ENCODE data around the gene RNF220. TPM values are rescaled to one million over a fixed set of nuclear protein-coding genes. Genes with fewer than 3 reads are reported as not detected.

RNF220 gene
- total RNA-seq, 2 experiments from 2014 or later = 106 to 108 TPM

DNA sequence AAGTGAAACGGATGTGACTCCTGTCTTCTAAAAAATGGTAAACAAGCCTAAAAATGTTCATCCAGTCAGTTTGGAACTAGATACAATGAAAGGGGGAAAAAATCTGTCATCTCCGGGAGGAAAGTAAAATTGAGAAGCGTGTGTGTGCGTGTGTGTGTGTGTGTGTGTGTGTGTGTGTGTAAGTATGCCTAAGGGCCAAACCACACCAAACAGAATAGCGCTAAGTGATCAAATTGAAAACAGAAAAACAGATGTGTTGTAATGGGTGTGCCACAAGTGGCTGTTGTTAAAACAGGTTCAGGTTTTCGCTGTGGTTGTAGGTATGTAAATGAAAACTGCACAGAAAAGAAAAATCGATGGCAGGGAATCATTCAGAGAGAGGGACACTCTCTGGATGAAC is 106.7 kb downstream of the RNF220 start:
- POLR2A ChIA-PET = no interaction called here
- CTCF ChIA-PET = no interaction called here

DNA sequence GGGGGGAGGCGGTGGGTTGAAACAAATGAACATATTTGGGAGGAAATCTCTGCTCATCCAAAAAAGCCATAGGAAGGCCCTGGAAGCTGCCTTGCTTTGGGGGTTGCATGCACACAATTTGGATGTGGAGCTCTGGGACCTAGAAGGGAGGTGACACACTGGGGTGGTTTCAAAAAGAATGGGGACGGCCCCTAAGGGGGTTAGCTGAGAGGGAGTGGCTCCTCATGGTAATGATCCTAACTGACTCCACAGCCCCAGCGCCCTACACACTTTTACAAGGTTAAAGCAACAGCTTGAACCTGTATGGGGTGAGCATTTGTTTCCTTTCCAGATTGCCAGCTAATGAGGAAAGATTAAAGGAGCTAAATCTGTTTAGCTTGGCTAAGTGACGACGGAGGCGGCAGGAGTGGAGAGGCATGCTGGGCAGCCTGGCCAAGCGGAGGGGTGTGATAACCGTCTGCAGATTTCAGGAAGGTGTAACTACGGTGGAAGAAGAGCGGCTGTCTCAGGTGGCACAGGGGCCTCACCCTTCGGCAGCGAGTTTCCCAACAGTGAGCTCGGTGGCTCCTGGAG is 107.3 kb downstream of the RNF220 start:
- ChIA-PET POLR2A (no interaction called here), CTCF (no interaction called here)

DNA sequence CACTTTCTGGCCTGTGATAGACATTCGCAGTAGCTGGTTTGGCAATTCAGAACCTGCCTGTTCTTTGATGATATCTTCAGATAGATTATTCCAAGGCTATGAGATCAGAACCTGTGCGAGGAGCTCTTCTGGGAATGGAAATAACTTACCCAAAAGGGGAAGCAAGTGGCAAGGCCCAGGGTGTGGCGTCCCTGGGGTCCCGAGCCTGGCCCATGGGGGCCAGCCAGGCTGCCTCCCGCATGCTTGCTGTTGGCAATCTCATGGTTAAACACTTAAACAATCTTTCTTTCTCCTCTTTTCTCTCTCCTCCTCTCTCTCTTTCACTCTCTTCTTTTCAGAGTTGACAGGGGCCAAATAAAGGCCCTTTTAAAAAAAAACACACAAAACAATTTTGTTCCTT is 108.1 kb downstream of the RNF220 start:
- POLR2A ChIA-PET = no interaction called here
- CTCF ChIA-PET = no interaction called here

DNA sequence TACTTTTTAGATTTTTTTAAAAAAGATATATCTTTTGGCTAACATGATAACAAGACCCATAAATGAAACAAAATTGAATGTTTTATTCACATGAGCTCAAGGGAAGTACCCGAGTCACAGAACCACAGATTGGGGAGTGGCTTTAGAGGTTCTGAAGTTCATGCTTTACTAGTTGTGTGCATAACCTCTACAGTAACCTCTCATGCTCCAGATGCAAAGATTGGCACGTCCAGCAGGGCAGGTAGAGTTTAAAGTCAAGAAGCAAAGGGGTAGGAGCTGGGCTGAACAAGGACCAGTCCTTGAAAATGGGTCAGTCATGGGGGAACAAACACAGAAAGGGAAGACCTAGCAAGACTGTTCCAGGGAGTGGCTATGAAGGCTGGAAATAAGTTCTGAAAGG is 109.6 kb downstream of the RNF220 start:
- ChIA-PET POLR2A (no interaction called here), CTCF (interaction anchor here (1.1 kb wide), 1 partner anchor 137 kb away, joined by 3 read pairs; no protein-coding TSS in a partner anchor)

DNA sequence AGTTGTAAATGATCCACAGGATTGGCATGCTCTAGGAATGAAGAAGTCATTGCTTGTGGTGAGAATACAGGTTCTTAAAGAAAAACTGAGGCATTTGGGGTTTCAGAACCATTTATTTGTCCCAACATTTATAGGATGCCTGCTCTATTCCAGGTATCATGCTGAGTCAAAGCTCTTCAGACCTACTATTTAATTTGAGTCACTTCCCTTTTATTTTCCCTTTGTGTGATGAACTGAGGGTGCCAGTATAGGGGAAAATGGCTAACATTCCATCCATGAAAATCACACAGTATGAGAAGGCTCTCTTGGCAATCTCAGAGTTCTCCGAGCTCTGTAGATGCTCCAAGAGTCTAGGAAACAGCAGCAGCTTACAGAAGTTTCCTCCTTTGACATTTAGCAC is 110.4 kb downstream of the RNF220 start:
- ChIA-PET CTCF (interaction anchor here (1.1 kb wide), 1 partner anchor 137 kb away, joined by 3 read pairs; no protein-coding TSS in a partner anchor), POLR2A (no interaction called here)

DNA sequence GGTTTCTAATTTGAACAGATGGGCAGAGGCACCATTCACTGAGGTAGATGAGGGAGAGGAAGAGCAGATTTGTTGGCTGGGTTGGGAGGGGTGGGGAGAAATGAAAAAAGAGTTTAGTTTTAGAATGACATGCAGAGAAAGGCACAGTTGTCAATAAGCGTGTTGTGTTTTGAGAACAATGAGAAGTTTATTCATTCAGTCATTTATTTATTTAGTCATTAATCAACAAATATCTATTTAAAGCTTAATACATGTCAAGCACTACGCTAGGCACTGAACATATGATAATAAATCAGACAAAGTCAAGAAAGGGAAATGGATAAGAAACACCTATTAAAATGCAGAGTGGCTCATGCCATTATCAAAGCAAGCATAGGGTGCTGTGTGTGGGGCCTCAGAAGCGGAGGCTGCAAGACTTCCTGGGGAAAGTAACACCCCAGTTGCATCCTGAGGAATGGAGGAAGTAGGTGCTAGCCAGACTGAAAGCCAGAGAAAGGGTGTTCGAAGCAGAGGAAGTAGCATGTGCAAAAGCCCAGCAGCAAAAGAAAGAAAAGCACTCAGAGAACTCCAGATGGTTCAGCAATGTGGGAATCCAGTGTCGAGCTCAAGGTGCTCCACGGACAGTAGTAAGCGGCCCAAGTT is 114.1 kb downstream of the RNF220 start:
- ChIA-PET POLR2A (no interaction called here), CTCF (no interaction called here)

DNA sequence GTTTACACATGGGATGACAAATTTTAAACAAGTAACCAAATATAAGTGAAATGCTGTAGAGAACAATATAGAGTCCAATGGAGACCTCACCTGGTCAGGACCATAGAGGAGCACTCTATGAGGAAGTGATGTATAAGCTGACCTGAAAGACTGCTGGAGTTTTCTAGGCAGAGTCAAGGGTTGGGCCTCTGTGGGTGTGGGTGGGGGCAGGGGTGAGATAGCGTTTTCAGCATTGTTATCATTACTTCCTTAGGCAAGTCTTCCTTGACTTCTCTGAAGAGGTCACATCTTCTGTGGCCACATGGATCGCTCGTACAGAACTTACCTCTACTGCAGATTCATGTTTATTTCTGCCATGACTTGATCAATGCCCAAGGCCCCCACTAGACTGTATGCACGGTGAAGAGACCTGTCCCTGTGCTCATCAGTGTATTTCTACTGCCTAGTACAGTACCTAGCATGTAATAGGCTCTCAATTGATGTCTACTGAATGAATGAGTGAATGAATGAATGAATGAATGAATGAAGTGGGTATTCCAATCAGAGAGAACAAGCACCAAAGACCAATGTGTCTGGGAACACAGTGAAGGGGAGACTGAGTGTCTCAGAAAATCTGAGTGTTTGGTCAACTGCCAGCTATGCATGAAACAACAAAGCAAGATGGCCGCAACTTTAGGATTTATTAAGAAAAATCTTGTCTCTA is 116.5 kb downstream of the RNF220 start:
- ChIA-PET POLR2A (no interaction called here), CTCF (no interaction called here)

DNA sequence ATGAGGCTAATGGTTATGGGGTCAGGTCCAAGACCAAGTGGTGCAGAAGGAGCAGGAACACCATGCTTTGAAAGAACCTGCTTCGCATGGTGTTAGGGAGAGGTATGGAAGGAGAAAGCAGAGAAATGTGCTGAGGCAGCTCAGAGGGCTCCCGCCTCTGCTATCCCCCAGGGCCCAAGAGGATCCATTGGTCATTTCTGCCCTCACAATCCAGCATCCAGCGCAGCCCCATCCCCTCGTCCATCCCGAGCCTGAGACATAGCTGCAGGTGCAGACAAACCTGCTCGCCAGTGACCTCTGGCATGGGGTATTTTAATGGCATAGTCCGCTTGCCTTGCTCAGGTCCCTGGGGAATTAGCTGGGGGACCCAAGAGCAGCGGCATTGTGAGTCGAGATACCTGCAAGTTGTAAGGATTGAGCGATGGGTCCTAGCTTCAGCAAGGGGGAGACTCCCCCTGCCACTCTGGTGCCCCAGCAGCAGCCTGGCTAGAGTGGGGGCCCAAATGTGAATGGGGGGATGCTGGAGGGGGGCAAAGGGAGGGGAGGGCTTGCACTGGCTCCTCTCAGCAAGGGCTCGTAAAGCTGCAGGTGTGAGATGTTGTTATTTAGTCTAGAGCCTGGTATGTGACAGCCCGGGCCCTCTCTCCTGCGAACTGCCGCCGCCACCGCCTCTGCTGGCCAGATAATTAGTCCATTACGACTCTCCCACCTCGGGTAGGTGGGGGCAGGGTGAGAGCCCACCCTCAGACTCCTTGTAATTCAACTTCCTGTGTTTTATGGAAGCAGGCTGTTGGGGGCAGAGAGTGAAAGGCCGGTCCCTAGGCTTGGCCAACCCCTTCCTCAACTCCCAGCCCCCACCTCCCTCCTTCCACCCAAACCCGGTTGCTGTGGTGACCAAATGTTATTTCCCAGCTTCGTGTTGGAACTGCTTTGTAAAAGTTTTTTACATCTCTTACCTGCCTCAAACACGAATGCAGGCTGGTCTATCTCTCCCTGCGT is 118.8 kb downstream of the RNF220 start:
- POLR2A ChIA-PET = no interaction called here
- CTCF ChIA-PET = interaction anchor here (1.6 kb wide), 1 partner anchor 8 kb away, joined by 5 read pairs; no protein-coding TSS in a partner anchor

DNA sequence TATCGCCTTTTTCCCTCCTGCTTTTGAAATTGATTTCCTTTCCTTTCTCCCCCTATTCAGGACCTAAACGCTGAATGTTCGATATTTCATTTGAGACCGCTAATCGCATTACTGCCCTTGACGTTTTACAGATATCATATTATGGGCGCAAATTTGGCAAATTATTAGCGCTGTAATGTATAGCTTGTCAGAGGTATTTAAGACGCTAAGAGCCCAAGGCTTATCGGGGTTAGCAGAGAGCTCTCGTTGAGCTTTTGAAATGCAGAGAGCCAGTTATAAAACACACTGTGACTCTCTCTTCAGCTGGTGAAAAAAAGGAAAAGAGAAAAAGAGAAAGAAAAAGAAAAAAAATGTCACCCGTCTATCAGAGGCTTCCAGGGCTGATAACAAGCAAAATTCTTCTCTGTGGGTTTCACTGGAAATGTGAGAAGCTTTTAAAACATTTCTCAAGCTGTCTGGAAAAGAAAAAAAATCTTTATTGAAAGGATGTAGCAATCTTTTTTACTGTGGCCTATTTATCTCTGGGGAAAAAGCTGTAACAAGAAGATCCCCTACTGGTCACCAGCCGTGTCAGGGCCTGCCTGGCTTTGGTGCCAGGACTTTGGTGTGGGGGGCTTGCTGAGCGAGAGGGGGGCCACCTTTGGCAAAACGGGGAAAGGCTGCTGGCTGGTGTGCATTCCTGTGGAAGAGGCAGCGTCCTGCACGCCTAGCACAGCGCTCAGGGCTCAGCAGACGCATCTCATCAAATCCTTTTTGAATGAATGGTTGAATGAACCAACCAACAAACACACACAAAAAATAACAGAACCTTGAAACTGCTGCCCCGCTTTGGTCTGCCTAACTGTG is 119.8 kb downstream of the RNF220 start:
- POLR2A ChIA-PET = interaction anchor here (0.6 kb wide), 1 partner anchor 83 kb away, joined by 3 read pairs; no protein-coding TSS in a partner anchor
- CTCF ChIA-PET = no interaction called here

DNA sequence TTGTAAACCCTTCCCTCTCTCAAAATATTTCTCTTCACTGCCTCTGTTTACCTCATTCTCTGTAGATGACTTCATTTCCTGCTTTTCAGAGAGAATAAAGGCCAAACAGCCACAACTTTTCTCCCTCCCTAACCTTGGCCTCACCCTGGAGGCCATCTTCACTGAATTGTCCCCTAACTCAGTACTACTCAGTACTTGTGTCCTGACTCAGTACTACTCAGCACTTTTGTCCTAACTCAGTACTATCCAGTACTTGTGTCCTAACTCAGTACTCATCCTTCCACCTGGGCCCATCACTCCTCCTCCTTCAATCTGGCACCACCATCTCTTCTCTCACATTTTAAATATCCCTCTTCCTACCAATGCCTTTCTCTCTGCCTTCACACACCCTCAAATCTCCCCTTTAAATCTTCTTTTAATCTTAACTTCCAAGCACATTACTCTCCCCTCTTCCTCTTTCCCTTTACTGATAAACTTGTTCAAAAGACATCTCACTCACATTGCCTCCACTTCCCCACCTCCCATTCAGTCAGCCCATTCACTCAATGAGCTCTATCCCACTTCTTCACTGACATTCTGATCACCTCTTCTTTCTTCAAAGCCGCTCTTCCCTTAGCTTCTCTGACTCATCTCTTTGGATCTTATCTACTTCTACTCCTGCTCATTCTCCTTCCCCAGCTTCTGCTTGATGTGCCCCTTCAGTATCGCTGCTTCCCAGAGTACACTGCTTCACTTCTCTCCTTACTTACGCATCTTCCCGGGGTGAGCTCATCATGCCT is 121.4 kb downstream of the RNF220 start:
- POLR2A ChIA-PET = no interaction called here
- CTCF ChIA-PET = no interaction called here

DNA sequence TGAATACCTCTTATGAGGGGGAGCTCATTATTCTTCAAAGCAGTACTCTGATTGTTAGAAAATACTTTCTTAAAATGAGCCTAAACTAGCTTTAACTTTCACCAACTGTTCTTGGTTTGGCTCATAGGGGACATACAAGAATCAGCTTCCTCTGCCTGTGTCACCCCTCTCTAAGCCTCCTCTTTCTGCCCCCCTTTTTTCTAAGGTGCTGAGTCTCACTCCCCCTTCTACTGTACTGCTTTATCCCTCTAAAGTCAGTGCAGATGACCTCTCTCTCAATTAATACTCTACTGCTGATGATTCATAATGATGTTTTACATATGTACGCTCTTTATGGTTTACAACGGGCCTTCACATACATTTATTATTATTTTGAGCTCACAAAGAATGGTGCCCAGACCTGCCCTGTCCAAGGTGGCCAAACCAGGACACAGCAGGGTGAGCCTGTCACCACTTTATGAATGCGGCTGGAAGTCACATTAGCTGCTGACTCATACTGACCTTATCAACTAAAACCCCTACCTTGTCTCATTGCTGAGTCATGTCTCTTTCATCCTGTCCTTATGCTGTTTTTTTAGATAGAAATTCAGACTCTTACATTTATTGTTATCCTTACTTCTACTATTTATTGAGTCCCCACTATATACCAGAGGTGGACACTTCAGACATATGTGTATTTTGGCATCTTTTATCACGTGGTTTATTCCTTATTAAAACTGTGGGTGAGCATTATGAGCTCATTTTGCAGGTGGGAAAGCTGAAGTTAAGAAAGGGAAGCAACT is 126.9 kb downstream of the RNF220 start:
- POLR2A ChIA-PET = no interaction called here

DNA sequence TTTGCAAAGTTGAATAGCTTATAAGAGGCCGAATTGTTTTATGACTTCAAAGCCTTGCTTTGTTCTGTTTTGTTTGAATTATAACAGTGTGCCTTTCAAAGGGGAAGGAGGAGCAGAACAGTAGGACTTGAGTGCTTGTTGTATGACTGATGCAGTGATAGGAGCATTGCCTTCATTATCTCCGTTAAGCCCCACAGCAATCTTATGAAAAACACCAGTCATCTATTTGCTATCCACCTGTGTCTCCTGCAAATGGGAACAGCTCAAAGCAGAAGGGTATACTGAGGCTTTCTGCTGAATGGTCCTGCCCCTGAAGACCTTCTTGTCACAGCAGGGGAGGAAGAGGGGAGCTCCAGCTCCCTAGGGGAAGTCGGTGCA is 127.5 kb downstream of the RNF220 start:
- ChIA-PET POLR2A (no interaction called here), CTCF (interaction anchor here (1.2 to 1.5 kb wide), 2 partner anchors 10 to 155 kb away, joined by 4 to 5 read pairs; no protein-coding TSS in a partner anchor)

More for the DNA sequence above, 126.9 kb downstream of the RNF220 start:
- CTCF ChIA-PET = interaction anchor here (1.2 to 1.5 kb wide), 2 partner anchors 9 to 154 kb away, joined by 4 to 5 read pairs; no protein-coding TSS in a partner anchor

DNA sequence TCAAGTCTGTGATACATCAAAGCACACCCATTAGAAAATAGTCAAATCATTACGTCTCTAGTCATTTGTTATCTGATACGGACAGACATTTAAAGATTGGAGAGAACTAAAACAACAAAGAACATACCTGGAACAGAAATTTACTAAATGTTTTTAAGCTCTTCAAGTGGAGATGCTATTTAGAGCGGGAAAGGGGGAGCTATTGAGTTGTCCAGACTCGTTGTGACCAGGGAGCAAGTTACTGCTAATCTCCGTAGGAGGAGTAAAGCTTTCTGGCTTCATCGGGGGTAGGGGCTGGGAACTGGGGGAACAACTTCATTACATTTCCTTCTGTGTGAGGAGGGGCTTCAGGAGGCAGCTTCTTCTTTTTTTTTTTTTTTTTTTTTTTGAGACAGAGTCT is 129.7 kb downstream of the RNF220 start:
- CTCF ChIA-PET = no interaction called here
- POLR2A ChIA-PET = no interaction called here

DNA sequence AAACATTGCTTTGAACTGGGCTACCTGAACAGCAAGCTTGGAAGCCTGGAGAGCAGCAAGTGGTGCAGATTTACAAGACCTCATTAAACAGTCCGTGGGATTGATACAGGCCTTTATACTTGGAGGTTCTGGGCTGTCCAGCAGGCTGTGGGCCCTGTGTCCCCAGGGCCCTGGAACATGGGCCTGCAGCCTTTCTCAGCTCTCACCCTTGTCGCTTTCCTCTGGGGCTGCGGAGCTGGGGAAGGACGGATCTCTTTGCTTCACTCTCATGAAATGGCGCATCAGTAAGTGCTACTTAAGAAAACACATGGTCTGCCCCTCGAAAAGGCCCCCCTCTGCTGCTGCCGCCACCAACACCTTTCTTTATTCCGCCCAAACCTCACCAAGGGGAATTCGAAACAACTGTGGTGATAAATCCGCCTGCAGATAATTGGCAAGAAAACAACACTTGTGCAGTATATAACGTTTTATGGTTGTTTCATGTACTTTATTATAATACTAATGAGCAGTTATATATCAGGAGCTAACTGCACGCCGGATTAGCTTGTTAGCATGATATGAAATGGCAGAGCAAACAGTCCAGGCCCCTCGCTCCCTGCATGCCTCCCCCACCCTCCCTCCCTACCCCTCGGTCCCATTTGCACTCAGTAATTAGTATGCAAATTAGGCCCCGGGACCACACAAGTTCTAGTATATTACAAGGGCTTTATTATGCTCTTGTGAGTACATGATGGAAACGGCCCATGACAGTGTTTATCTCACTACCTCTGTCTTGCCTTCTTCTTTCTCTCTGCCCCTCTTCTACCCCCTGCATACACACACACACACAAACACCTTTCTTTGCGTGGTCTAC is 131.5 kb downstream of the RNF220 start:
- CTCF ChIA-PET = no interaction called here
- POLR2A ChIA-PET = no interaction called here

DNA sequence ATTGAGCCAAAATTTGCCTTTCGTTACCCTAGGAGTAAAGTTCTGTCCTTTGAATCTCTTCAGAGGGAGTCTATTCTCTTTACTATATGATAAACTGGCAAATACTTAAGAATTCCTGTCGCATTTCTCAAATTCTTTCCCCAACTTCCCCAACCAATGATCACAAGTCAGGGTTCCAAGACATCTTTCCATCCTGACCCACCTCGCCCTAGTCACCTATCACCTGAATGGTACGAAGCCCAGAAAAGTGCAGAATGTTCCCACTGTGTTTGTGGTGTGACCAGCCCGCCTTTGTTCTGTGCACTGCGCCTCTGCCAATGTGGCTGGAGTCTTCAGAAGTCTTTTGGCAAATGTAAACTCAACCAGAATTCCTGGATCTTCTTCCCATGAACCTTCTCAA is 132.5 kb downstream of the RNF220 start:
- POLR2A ChIA-PET = no interaction called here
- CTCF ChIA-PET = no interaction called here

DNA sequence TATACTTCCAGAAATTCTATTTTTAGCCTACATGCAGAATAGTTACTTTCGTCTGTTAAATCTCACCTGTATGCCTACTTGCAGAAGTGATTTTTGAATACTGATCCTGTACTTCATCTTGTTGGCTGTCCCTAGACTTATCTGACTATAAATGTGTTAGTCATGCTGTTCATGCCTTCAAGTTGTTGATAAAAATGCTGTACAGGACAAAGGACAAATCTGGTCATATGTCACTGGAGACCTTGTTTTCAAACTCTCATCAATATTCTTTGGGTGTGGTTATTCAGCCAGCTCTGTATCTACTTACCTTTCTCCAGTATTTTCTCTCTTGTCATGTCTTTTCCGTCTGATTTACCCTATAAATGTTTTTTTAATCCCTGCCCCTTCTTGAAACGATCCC is 132.9 kb downstream of the RNF220 start:
- POLR2A ChIA-PET = no interaction called here
- CTCF ChIA-PET = no interaction called here
